GM19099 (cell line): Measurements from ENCODE around the gene FTSJ1.
A peak's percentile ranks its signal among the peaks of the same experiment; 100 is the strongest.

Experiments
- POLR2A ChIP-seq: IDR thresholded peaks from 3 replicates; pipeline ENCODE4 v1.6.1; 2011; ENCODE audit warnings: low read depth; ENCODE audit not compliant: insufficient read length; ENCODE audit errors: extremely low read depth

Gene FTSJ1

GRCh38 chrX:48511560-48511959, 35.6 kb downstream of the FTSJ1 start:
- no peak for TF ChIP-seq POLR2A

- no peak for TF ChIP-seq POLR2A
These were observed 36.5 kb downstream of the FTSJ1 start for GRCh38 chrX:48512371-48512935.

GRCh38 chrX:48513670-48514069, 37.7 kb downstream of the FTSJ1 start:
- TF ChIP-seq POLR2A = no peak

- TF ChIP-seq POLR2A = no peak
These were observed 38.3 kb downstream of the FTSJ1 start for GRCh38 chrX:48514126-48514806.

GRCh38 chrX:48514868-48515460, 39.0 kb downstream of the FTSJ1 start:
- no peak for TF ChIP-seq POLR2A

- TF ChIP-seq POLR2A = no peak
These were observed 39.8 kb downstream of the FTSJ1 start for GRCh38 chrX:48515842-48516241.

GRCh38 chrX:48516285-48516684, 40.3 kb downstream of the FTSJ1 start:
- no peak for TF ChIP-seq POLR2A

- TF ChIP-seq POLR2A = no peak
These were observed 41.0 kb downstream of the FTSJ1 start for GRCh38 chrX:48516987-48517386.

- TF ChIP-seq POLR2A = no peak
These were observed 44.5 kb downstream of the FTSJ1 start for GRCh38 chrX:48520455-48520854.

- TF ChIP-seq POLR2A = no peak
These were observed 45.0 kb downstream of the FTSJ1 start for GRCh38 chrX:48520976-48521352.

GRCh38 chrX:48521353-48522243, 45.6 kb downstream of the FTSJ1 start, which contains the start of gene EBP:
Gene EBP, plus strand, starts transcription at chrX:48521808. Its CDS starts 1,964 bp downstream, at chrX:48523772.
- peak; percentile 86 for TF ChIP-seq POLR2A

GRCh38 chrX:48522291-48522690, 46.3 kb downstream of the FTSJ1 start:
- TF ChIP-seq POLR2A = no peak

- TF ChIP-seq POLR2A = no peak
These were observed 47.7 kb downstream of the FTSJ1 start for GRCh38 chrX:48523682-48524081.

GRCh38 chrX:48530736-48531135, 54.7 kb downstream of the FTSJ1 start:
- TF ChIP-seq POLR2A = no peak

- TF ChIP-seq POLR2A = no peak
These were observed 55.5 kb downstream of the FTSJ1 start for GRCh38 chrX:48531358-48531959.
